Stimulated activated CD4-positive, alpha-beta T cell treated with anti-CD3 and anti-CD28 coated beads, Interleukin-2, amount 100 ng/mL, for 24 hours (primary cell): ENCODE measurements around the gene WFDC10A.
A peak's percentile ranks its signal among the peaks of the same experiment; 100 is the strongest.
"Not testable (repeated sequence)": the region's sequence is repeated elsewhere in the genome, so short reads cannot be mapped to it uniquely, and the experiment has no call there.

ENCODE experiments used
- DNase-seq, 2 donors: peaks; one replicate each; pipeline ENCODE4 v3.0.0-alpha.2; 2020

WFDC10A gene

DNA sequence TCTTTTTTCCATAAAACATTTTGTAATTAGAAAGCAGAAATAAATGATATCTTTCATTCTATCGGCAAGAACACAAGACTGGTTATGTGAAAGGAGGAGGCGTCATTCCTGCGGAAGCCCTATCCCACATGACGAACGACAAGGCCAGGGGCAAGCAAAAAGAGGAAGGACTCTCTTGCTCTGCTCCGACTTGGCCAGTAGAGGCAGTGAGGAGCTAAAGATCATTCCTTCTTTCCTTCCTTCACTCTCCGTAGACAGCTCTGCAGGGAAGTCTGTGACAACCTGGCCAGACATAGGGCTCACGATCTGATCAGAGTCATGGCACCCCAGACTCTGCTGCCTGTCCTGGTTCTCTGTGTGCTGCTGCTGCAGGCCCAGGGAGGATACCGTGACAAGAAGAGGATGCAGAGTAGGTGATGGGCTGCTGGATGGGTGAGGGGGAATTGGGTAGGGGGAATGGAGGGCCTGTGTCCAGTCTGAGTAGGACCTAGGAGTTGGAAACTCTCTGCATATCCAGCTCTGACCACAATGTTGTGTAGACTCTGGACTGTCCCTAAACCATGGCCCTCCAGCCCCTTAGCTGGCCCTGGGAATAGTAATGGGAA, at the start of gene WFDC10A:
WFDC10A (plus strand) TSS at position 244 of the 605 bp plus-strand sequence; CDS start at position 319, 75 bp downstream.
- peak; percentile 22 to 40 for DNase-seq

- DNase-seq, result no peak
Observed at GRCh38 chr20:45581702-45582101, 47.8 kb upstream of the WFDC10A start.

- no peak for DNase-seq
Observed at GRCh38 chr20:45583502-45583901, 46.0 kb upstream of the WFDC10A start.

- not testable (repeated sequence) for DNase-seq
Observed at GRCh38 chr20:45584294-45584693, 45.2 kb upstream of the WFDC10A start.

GRCh38 chr20:45585986-45586385, 43.6 kb upstream of the WFDC10A start:
- not testable (repeated sequence) for DNase-seq

- no peak for DNase-seq
Observed at GRCh38 chr20:45588800-45589199, 40.7 kb upstream of the WFDC10A start.

DNA sequence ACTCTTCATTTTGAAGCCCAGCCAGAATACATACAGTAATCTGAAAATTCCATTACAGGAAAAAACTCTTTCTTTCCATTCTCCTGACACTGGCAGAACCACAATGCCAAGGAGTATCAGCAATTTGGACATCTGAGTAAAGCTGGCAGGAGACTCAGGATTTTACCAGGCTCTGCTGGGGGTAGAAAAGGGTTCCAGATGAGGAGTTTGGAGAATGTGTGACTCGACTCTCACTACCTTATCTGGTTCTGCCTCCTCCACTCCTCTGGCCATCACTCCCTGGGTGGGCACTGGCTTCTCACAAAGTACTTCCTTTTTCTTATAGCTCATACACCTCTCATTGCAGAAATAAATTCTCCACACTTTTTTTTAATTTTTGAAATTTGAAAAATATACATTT, 39.8 kb upstream of the WFDC10A start:
- no peak for DNase-seq

GRCh38 chr20:45592574-45593189, 36.9 kb upstream of the WFDC10A start:
- peak; percentile 2 to 19 for DNase-seq

- DNase-seq, result no peak
Observed at GRCh38 chr20:45593498-45593897, 36.0 kb upstream of the WFDC10A start.

DNA sequence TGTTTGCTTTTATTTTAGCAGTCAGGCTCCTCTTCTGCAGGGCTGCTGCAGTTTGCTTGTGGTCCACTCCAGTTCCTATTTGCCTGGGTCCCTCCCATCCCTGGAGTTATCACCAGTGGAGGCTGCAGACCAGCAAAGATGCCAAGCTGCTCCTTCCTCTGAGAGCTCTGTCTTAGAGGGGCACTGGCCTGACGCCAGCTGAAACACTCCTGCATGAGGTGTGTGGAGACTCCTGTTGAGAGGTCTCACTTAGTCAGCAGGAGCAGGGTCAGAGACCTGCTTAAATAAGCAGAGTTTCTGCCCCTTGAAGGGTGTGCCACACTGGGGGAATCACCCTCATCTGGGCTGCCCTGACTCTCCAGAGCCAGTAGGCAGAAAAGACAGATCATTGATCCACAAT, 34.3 kb upstream of the WFDC10A start:
- DNase-seq, result no peak

DNA sequence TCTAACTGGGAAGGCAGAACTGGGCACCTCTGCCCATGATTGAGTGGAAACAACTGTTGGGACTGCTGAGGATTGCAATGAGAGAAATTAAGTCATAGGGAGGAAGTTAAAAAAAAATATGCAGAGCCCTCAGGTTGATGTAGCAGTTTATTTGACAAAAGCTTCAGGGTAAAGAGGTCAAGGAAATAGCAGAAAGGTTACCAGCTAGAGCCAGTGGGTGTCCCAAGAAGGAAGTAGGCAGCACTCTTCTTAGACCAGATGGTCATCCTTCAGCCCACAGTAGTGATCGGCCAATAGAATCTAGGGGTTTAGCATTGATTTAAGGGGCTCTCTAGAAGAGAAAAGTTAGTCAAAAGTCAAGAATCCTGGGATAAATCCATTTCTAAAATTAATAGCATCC, 21.7 kb upstream of the WFDC10A start:
- no peak for DNase-seq

GRCh38 chr20:45611054-45611453, 18.5 kb upstream of the WFDC10A start:
- DNase-seq, result peak; percentile 54 to 68

DNA sequence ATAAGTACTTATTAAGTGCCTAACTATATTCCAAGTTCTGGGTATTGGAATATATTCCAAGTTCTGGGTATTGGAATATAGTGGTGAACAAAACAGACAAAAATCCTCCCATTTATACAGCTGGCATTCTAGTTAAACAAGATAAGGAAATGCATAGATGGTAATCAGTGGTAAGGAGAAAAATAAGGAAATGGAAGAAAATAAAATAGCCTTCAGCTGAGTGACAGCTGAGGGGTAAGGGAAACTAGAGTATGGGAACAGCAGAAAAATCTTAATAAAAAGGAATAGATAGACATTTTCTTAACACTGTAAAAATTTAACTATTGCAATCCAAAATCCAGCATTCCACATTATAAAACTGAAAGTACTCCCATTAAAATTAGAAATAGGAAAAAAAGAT, 17.2 kb upstream of the WFDC10A start:
- DNase-seq, result no peak

GRCh38 chr20:45617591-45617990, 11.9 kb upstream of the WFDC10A start:
- no peak for DNase-seq

GRCh38 chr20:45621593-45621992, 7.9 kb upstream of the WFDC10A start:
- DNase-seq, result no peak

DNA sequence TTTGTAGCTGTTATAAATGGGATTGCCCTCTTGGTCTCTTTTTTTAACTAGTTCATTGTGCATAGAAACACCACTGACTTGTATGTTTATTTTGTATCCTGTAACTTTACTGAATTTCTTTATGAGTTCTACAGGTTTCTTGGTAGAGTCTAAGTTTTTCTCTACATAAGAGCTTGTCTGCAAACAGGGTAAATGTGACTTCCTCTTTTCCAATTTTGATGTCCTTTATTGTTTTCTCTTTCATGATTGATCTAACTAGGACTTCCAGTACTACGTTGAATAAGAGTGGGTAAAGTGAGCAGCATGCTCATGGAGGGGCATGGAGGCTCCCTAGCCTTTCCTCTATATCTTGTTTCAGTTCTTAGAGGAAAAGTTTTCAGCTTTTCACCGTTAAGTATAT, 3.0 kb upstream of the WFDC10A start:
- DNase-seq, result no peak

DNA sequence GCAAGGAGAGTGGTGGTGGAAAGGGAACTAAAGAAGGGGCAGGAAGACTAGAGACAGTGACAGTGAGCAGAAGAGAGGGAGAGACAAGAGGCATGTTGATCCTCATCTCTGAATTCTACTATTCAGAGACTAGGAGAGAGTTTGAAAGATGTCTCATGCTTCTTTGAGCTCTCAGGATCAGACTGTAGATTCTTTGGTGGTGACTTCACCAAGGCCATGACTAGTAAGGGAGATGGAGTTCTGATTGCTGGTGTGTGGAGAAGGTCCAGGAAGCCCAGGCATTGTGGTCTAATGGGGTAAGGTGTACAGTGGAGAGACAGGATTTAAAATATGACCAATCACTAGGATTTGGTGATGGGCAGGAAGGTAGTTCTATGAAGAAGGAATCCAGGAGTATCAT, 832 bp downstream of the WFDC10A start:
- DNase-seq, result no peak

- DNase-seq, result no peak
Observed at GRCh38 chr20:45631184-45631583, 1.6 kb downstream of the WFDC10A start, which contains the start of gene WFDC9. Gene WFDC9 (minus strand): TSS chr20:45631284. CDS start chr20:45610181, 21,103 bp downstream.

DNA sequence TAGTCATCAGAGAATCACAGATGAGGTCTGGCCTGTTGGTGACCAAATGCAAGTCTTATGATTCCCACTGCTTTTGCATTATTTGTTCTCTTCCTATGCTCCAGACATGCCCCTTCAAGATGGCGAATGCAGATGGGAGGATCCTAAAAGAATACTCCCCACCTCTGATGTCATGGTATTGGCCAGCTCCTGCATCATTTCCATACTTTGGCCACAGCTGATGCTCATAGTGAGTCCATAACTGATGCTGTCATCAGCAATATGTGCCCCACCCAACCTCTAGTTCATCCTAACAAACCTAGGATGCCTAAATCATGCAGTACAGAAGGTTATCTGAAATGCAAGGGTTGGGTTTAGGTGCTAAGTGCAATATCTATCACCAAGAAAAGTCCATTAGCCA, 7.0 kb downstream of the WFDC10A start:
- DNase-seq, result no peak

DNA sequence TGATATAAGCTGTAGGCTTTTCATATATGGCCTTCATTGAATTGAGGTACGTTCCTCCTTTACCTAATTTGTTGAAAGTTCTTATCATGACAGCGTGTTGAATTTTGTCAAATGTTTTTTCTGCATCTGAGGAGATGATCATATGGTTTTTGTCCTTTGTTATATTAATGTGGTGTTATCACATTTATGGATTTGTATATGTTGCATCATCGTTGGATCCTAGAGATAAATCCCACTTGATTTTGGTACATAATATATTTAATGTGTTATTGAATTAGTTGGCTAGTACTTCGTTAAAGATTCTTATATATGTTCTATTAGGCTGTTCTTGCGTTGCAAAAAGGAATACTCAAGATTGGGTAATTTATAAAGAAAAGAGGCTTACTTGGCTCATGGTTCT, 10.1 kb downstream of the WFDC10A start:
- no peak for DNase-seq

GRCh38 chr20:45641076-45641475, 11.5 kb downstream of the WFDC10A start:
- not testable (repeated sequence) for DNase-seq

DNA sequence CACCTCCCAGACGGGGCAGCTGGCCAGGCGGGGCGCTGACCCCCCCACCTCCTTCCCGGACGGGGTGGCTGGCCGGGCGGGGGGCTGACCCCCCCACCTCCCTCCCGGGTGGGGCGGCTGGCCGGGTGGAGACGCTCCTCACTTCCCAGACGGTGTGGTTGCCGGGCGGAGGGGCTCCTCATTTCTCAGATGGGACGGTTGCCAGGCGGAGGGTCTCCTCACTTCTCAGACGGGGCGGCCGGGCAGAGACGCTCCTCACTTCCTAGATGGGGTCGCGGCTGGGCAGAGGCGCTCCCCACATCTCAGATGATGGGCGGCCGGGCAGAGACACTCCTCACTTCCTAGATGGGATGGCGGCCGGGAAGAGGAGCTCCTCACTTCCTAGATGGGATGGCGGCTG, 16.3 kb downstream of the WFDC10A start:
- not testable (repeated sequence) for DNase-seq

DNA sequence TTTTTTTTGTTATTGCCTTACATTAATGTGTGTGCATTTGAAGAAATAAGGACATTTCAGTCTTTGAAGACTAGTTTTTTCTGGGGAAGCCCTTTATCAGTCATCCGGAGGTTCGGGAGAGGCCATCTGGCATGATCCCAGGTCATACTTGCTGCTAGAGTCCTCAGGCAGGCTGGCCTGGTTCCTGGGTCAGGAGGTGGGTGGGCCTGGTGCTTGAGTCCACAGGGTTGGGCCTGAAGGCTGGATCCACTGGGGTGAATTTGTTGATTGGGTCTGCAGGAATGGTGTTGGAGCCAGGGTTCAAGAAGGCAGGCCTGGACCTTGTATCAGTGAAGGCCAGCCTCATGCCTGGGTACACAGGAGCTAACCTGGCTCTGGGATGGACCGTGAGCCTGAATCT, 17.3 kb downstream of the WFDC10A start:
- no peak for DNase-seq

DNA sequence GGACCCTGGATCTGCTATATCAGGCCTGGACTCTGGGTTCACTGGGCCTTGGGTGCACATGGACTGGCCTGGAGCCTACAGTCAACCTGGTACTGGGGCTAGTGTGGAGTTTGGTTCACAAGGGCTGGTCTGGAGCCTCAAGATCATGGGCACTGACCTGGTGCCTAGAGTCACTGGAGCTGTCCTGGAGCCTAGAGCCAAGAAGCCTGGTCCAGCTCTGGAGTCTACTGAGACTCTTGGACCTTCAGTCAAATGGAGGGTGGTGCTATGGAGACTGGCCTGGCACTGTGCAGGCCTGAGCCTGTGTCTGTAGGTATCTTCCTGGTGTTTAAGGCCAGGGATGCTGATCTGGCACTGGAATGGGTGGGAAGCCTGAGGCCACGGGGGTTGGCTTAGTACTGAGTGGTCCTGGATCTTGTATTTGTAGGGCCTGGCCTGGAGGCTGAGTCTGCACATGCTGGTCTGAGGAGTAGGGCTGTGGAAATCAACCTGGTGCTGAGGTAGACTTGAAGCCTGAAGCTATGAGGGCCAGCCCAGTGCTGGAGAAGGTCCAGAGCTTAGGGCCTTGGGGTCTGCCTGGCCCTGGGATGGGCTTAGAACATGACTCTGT, 18.0 kb downstream of the WFDC10A start:
- no peak for DNase-seq
